Endometrial microvascular endothelial cells (primary cell): ENCODE results near the gene CHFR. TPM values are rescaled to one million over a fixed set of nuclear protein-coding genes. Genes with fewer than 3 reads are reported as not detected.

ENCODE experiments used
- in situ Hi-C: cut with HindIII; loops from 2 replicates; pipeline ENCODE4 v1.10.0; 2017; ENCODE audit warnings: low sequenced_read_pairs, low pct_unique_long_range_greater_than_20kb; ENCODE audit errors: inconsistent ontology term
- total RNA-seq: library from RNA; depleted of rRNA; stranded (reverse); fragments of >200 nt; gene quantifications from one replicate; pipeline ENCODE4 v1.2.3, GENCODE V29; 2015; ENCODE audit errors: inconsistent ontology term

CHFR gene
- total RNA-seq, 1 donor from 2014 or later = 31.5 TPM

DNA sequence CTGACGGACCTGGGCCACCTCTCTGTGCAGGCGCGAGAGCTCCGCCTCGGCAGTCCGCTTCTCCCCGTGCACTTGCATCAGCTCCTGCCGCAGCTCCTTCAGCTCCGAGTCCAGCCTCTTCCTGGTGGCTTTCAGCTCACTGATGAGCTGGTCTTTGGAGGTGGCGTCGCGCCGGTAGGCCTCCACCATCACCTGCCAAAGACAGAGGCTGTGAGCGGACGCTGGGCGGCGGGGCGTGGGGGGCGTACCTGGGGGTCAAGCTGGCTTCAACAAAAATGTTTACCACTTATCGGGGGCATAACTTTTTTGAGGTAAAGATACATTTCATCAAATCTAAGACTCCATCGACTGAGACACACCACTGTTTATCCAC, 98.3 kb downstream of the CHFR start:
- in situ Hi-C loops = no loop called here

- in situ Hi-C loops = no loop called here
Measured at GRCh38 chr12:132788375-132789098, 98.9 kb downstream of the CHFR start.

DNA sequence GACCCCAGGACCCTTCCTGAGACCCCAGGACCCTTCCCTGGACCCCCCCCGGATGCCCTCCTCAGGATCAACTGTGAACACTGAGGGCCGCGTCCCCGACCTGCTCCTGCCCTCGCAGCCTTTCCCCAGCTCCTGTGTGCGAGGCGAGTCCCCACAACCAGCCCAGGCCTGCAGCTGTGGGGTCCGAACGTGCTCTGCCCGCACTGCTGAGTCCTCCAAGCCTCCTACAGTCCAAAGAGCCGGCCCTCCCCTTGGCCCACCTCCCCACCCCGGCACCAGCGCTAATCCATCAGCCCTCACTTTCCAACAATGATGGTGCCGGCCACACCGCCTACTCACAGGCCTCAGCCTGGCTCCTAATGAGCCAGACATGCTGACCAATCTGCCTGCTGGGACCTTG, 99.5 kb downstream of the CHFR start:
- in situ Hi-C loops = no loop called here

DNA sequence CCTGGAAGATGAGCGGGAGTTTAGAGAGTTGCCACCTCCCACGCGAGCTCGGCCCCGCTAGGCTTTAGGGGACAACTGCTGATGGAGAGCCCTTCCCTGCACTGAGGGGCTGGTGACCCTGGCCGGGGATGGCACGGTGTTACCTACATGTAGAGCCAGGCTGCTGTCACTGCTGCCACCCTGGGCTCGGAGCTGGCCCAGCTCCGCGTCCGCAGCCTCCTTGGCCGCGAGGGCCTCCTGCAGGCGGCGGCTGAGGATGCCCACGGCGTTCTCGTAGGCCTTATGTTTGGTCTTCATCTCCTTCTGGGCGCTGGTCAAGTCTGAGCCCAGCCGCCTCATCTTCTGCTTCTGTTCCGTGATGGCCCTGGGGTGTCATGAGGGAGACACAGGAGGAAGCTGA, 101.2 kb downstream of the CHFR start:
- in situ Hi-C loops = no loop called here

GRCh38 chr12:132784580-132784979, 102.8 kb downstream of the CHFR start:
- in situ Hi-C loops = no loop called here

DNA sequence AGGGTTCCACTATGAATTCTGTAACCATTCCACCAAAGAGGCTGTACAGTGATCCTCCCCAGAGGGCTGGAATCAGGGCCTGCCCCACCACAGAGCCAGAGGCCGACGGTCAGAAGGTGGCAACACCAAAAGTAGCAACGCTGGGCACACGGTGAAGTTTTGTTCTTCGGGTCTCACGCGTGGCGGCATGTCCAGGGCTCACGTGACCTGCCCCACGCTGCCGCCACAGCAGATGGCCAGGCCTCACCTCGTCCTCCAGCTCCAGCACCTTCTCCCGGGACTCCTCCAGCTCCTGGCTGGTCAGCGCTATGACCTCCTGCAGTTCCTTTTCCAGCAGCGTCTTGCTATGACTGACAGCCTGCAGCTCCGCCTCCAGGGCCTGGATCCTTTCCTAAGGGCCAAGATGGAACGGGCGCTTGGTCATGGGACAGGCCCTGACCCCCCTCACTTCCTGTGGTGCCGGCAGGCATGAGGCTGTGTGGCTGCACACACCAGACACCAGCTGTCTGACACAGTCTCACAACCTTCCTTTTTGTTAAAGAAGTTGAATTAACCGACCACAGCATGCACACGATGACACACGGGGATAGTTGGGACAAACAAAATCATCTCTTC, 103.4 kb downstream of the CHFR start:
- in situ Hi-C loops = no loop called here

Other genes with a start within 250 kb of the CHFR start
- 59.4 TPM for gene POLE, start 200.3 kb downstream of the CHFR start, total RNA-seq
- gene PXMP2, start 200.0 kb downstream of the CHFR start, total RNA-seq = 31.8 TPM
- gene PGAM5, start 176.8 kb downstream of the CHFR start, total RNA-seq = 59.4 TPM
- 70.0 TPM for gene ANKLE2, start 125.8 kb downstream of the CHFR start, total RNA-seq
- 46.2 TPM for gene GOLGA3, start 58.7 kb downstream of the CHFR start, total RNA-seq
- 2.4 TPM for gene ZNF605, start 68.7 kb upstream of the CHFR start, total RNA-seq
- gene ZNF26, start 98.8 kb upstream of the CHFR start, total RNA-seq = 9.6 TPM
- gene ZNF84, start 149.9 kb upstream of the CHFR start, total RNA-seq = 11.2 TPM
- gene ZNF140, start 193.3 kb upstream of the CHFR start, total RNA-seq = 15.2 TPM
- gene ZNF891, start 242.7 kb upstream of the CHFR start, total RNA-seq = 0.37 TPM
- gene ZNF10, start 243.0 kb upstream of the CHFR start, total RNA-seq = 1.3 TPM